Panc1 (cell line): ENCODE data around the gene PNPO. TPM values are rescaled to one million over a fixed set of nuclear protein-coding genes. Genes with fewer than 3 reads are reported as not detected.
A peak's percentile ranks its signal among the peaks of the same experiment; 100 is the strongest.

Experiments used
- ATAC-seq: fragments of 200-7000 bp; cut with Tn5 transposase; 2 replicates; pipeline ENCODE4 v1.9.1; 2020; ENCODE audit warnings: mild to moderate bottlenecking, moderate library complexity
- BruUV-seq: library from RNA; stranded (reverse); fragments of 400-500 nt; replicated peaks from 2 replicates; lab custom pipeline; 2021; lab: Mats Ljungman, UMichigan
- CTCF ChIA-PET: fragments of 300-600 bp; sonication (Branson Sonifier 250); formaldehyde crosslinking; loops from one replicate; lab custom pipeline; 2022; ENCODE audit warnings: antibody characterized with exemption; lab: Charles Lee
- POLR2A ChIA-PET: fragments of 300-600 bp; sonication (Branson Sonifier 250); formaldehyde crosslinking; loops from one replicate; lab custom pipeline; 2022; ENCODE audit warnings: antibody characterized with exemption; lab: Charles Lee
- DNase-seq: peaks from one replicate; pipeline ENCODE4 v3.0.0-alpha.2; 2010; ENCODE audit warnings: low read depth, low spot score
- H3K27ac ChIP-seq: 2 replicates; pipeline ENCODE4 v1.5.1; 2011; ENCODE audit warnings: mild to moderate bottlenecking, low read length, inconsistent platforms
- H3K27me3 ChIP-seq: fragments of 200-500 bp; sonication (Bioruptor generic); 2 replicates; pipeline ENCODE4 v1.6.0; 2014; ENCODE audit warnings: low read length, inconsistent platforms; ENCODE audit not compliant: control insufficient read depth, insufficient read depth
- H3K36me3 ChIP-seq: fragments of 200-500 bp; sonication (Bioruptor generic); 2 replicates; pipeline ENCODE4 v1.5.1; 2014; ENCODE audit warnings: inconsistent platforms, mild to moderate bottlenecking, low read length, moderate library complexity; ENCODE audit not compliant: control insufficient read depth, insufficient read depth
- H3K4me1 ChIP-seq: 2 replicates; pipeline ENCODE4 v1.5.1; 2011; ENCODE audit warnings: inconsistent platforms, mild to moderate bottlenecking, low read length, moderate library complexity; ENCODE audit not compliant: control insufficient read depth, insufficient read depth
- H3K4me3 ChIP-seq, 2 experiments: 2 replicates each; pipeline ENCODE4 v1.5.1; 2011 to 2012; ENCODE audit warnings: low read depth in 2 of 2, low read length in 2 of 2, mild to moderate bottlenecking in 2 of 2, inconsistent platforms in 1 of 2, moderate library complexity in 1 of 2
- H3K9me3 ChIP-seq: fragments of 200-500 bp; sonication (Bioruptor generic); 2 replicates; pipeline ENCODE4 v1.5.1; 2014; ENCODE audit warnings: low read depth, mild to moderate bottlenecking, inconsistent platforms, low read length, moderate library complexity; ENCODE audit not compliant: control insufficient read depth, insufficient read depth
- POLR2AphosphoS5 ChIP-seq: IDR thresholded peaks from 2 replicates; pipeline ENCODE4 v1.6.1; 2012; ENCODE audit warnings: mild to moderate bottlenecking, low read depth, low read length, moderate library complexity
- SIN3A ChIP-seq: IDR thresholded peaks from 2 replicates; pipeline ENCODE4 v1.6.1; 2012; ENCODE audit warnings: low read depth, mild to moderate bottlenecking, low read length, moderate library complexity, borderline replicate concordance; ENCODE audit not compliant: insufficient read depth
- TCF7L2 ChIP-seq: IDR thresholded peaks from 2 replicates; pipeline ENCODE4 v1.6.1; 2011; ENCODE audit warnings: mild to moderate bottlenecking, low read depth, low read length, inconsistent platforms
- in situ Hi-C: cut with HindIII; loops from 2 replicates; pipeline ENCODE4 v1.10.0; 2016; ENCODE audit warnings: low sequenced_read_pairs, low pct_unique_long_range_greater_than_20kb
- intact Hi-C: fragments of 100-400 bp; cut with micrococcal nuclease; formaldehyde crosslinking; loops from one replicate; pipeline ENCODE4 v1.10.0; 2022; ENCODE audit not compliant: unreplicated experiment
- total RNA-seq: library from RNA; stranded (reverse); gene quantifications from one replicate; pipeline ENCODE4 v1.2.1, GENCODE V29; 2021; ENCODE audit not compliant: unreplicated experiment
- TF ChIP-seq, protein P1 (sequence below), 2 experiments: IDR thresholded peaks; 2 replicates each; pipeline ENCODE4 v1.6.1; 2011 to 2012; ENCODE audit warnings: low read depth in 2 of 2, control low read depth in 1 of 2, low read length in 1 of 2, mild to moderate bottlenecking in 1 of 2, moderate library complexity in 1 of 2; ENCODE audit not compliant: insufficient read depth in 1 of 2
- TF ChIP-seq, protein P2 (sequence below): fragments of 450-650 bp; IDR thresholded peaks from 2 replicates; pipeline ENCODE4 v1.5.1; 2017; ENCODE audit warnings: mild to moderate bottlenecking

The PNPO gene
- total RNA-seq, 1 experiment from 2014 or later: 20.1 TPM

DNA sequence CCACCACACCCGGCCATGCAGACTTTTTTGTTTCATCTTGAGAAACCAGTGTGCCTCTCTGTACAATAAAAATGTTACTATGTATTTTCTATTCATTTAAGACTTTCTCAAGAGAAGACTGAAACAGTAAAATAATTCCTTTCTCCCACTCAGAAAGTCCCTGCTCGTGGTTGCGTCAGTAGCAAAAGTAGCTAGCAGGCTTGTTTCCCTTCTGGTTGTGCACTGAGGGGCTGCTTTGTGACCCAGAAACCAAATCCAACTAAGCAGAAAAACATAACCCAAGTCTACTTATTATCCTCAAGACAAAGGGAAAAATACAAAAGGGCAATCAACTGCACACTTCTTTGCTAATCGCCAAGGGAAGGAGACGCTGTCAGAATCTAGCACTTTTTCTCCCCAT, 3.4 kb upstream of the PNPO start:
- intact Hi-C loops (no loop called here), in situ Hi-C loops (no loop called here)
- CTCF ChIA-PET: no interaction called here
- DNase-seq (no peak), ATAC-seq (no peak)
- no peaks in the 10 kb centered on the region for H3K9me3 ChIP-seq
- no TSS peak for BruUV-seq
- no peak for TF ChIP-seq SIN3A
- TF ChIP-seq POLR2AphosphoS5: no peak
- TF ChIP-seq, protein P1, sequence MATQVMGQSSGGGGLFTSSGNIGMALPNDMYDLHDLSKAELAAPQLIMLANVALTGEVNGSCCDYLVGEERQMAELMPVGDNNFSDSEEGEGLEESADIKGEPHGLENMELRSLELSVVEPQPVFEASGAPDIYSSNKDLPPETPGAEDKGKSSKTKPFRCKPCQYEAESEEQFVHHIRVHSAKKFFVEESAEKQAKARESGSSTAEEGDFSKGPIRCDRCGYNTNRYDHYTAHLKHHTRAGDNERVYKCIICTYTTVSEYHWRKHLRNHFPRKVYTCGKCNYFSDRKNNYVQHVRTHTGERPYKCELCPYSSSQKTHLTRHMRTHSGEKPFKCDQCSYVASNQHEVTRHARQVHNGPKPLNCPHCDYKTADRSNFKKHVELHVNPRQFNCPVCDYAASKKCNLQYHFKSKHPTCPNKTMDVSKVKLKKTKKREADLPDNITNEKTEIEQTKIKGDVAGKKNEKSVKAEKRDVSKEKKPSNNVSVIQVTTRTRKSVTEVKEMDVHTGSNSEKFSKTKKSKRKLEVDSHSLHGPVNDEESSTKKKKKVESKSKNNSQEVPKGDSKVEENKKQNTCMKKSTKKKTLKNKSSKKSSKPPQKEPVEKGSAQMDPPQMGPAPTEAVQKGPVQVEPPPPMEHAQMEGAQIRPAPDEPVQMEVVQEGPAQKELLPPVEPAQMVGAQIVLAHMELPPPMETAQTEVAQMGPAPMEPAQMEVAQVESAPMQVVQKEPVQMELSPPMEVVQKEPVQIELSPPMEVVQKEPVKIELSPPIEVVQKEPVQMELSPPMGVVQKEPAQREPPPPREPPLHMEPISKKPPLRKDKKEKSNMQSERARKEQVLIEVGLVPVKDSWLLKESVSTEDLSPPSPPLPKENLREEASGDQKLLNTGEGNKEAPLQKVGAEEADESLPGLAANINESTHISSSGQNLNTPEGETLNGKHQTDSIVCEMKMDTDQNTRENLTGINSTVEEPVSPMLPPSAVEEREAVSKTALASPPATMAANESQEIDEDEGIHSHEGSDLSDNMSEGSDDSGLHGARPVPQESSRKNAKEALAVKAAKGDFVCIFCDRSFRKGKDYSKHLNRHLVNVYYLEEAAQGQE (IDR thresholded peaks at IDR 0.05; ENCODE audit: insufficient read depth in 1 of 2, low read depth in 2 of 2, low read length in 1 of 2): no peak
- no peak for TF ChIP-seq TCF7L2
- TF ChIP-seq, protein P2, sequence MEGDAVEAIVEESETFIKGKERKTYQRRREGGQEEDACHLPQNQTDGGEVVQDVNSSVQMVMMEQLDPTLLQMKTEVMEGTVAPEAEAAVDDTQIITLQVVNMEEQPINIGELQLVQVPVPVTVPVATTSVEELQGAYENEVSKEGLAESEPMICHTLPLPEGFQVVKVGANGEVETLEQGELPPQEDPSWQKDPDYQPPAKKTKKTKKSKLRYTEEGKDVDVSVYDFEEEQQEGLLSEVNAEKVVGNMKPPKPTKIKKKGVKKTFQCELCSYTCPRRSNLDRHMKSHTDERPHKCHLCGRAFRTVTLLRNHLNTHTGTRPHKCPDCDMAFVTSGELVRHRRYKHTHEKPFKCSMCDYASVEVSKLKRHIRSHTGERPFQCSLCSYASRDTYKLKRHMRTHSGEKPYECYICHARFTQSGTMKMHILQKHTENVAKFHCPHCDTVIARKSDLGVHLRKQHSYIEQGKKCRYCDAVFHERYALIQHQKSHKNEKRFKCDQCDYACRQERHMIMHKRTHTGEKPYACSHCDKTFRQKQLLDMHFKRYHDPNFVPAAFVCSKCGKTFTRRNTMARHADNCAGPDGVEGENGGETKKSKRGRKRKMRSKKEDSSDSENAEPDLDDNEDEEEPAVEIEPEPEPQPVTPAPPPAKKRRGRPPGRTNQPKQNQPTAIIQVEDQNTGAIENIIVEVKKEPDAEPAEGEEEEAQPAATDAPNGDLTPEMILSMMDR: no peak
- H3K27ac ChIP-seq: no peak overlapping the region
- POLR2A ChIA-PET: no interaction called here
- peaks cover 7% of the 10 kb centered on the region; the same call in 1 of the 2 replicates for H3K4me1 ChIP-seq
- no peaks in the 10 kb centered on the region for H3K27me3 ChIP-seq
- H3K36me3 ChIP-seq: no peaks in the 10 kb centered on the region; the same call in 1 of the 2 replicates
- H3K4me3 ChIP-seq: no peak overlapping the region

DNA sequence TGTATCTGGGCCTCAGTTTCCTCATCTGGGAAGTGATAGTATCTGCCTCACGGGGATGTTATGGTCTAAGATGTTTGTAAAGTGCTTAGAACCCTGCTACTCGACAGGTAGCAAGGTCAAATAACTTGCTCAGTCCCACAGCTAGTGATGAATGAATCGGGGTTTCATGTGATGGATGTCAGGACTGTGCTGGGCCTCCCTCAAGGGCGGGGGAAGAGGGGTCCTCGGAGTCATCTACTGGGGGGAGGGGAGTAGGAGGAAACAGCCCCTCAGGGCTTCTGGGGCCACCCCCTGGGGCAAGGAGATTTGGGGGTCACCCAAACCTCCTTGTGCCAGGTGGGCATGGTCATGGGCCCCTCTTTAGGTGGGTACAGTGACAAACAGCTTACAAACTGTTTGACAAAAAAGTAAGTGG, 732 bp downstream of the PNPO start:
- no peak for TF ChIP-seq POLR2AphosphoS5
- no peak for TF ChIP-seq SIN3A
- no peak for TF ChIP-seq TCF7L2
- Histone ChIP-seq H3K27me3 (no peaks in the 10 kb centered on the region), H3K4me1 (peaks cover 7% of the 10 kb centered on the region; the same call in 1 of the 2 replicates), H3K4me3 (peak overlapping the region; percentile 69 to 91), H3K36me3 (no peaks in the 10 kb centered on the region; the same call in 1 of the 2 replicates), H3K9me3 (no peaks in the 10 kb centered on the region), H3K27ac (peak overlapping the region; percentile 48)
- CTCF ChIA-PET: interaction anchor here (0.9 to 1.7 kb wide), 3 partner anchors 20 to 29 kb away, joined by 3 to 5 read pairs (median 4); partner anchors contain the start of gene CDK5RAP3
- ATAC-seq (no peak), DNase-seq (no peak)
- in situ Hi-C loops: no loop called here
- no TSS peak for BruUV-seq
- POLR2A ChIA-PET: interaction anchor here (0.6 kb wide), 1 partner anchor 107 kb away, joined by 4 read pairs; no protein-coding TSS in a partner anchor
- intact Hi-C loops: no loop called here

DNA sequence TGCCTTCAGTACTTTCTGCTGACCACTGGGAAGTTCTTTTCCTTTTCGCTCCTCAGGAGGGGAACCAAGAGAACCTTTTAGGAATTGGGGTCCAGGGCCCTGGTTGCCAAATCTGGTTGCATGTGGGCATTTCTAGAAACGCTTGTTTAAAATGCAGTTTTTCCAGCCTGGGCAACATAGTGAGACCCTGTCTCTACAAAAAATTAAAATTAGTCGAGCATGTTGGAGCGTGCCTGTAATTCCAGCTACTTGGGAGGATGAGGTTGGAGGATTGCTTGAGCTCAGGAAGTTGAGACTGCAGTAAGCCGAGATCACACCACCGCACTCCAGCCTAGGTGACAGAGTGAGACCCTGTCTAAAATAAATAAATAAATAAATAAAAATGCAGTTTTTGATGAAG, 1.2 kb downstream of the PNPO start:
- no TSS peak for BruUV-seq
- Histone ChIP-seq H3K4me3 (peak overlapping the region; percentile 69 to 91), H3K27ac (no peak overlapping the region), H3K9me3 (no peaks in the 10 kb centered on the region), H3K36me3 (no peaks in the 10 kb centered on the region; the same call in 1 of the 2 replicates), H3K4me1 (peaks cover 7% of the 10 kb centered on the region; the same call in 1 of the 2 replicates), H3K27me3 (no peaks in the 10 kb centered on the region)
- no peak for DNase-seq
- ATAC-seq: no peak
- in situ Hi-C loops: no loop called here
- CTCF ChIA-PET: interaction anchor here (1.2 to 1.7 kb wide), 2 partner anchors 19 to 28 kb away, joined by 4 to 5 read pairs; partner anchors contain the start of gene CDK5RAP3
- intact Hi-C loops: no loop called here
- POLR2A ChIA-PET: no interaction called here
- TF ChIP-seq SIN3A (no peak), POLR2AphosphoS5 (no peak)
- TF ChIP-seq, protein P2: no peak
- TF ChIP-seq, protein P1 (IDR thresholded peaks at IDR 0.05; ENCODE audit: insufficient read depth in 1 of 2, low read depth in 2 of 2, low read length in 1 of 2): no peak
